Ascending aorta (tissue), 2 donors: ENCODE measurements around the gene LRRC70. TPM values are rescaled to one million over a fixed set of nuclear protein-coding genes. Genes with fewer than 3 reads are reported as not detected.

Source experiments
- DNase-seq, 2 donors: peaks; one replicate each; pipeline ENCODE4 v3.0.0-alpha.2; 2019; ENCODE audit warnings: low spot score in 2 of 2
- H3K27ac ChIP-seq, 2 donors: fragments of 200-600 bp; sonication (generic); one replicate each; pipeline ENCODE4 v1.5.1; 2016 to 2017; ENCODE audit warnings: mild to moderate bottlenecking in 1 of 2
- H3K27me3 ChIP-seq: fragments of 200-600 bp; sonication (generic); one replicate; pipeline ENCODE4 v1.5.1; 2017
- H3K36me3 ChIP-seq, 2 donors: fragments of 200-600 bp; sonication (generic); one replicate each; pipeline ENCODE4 v1.5.1; 2016
- H3K4me1 ChIP-seq, 2 donors: fragments of 200-600 bp; sonication (generic); one replicate each; pipeline ENCODE4 v1.5.1; 2016 to 2017; ENCODE audit warnings: mild to moderate bottlenecking in 1 of 2
- H3K4me3 ChIP-seq, 2 donors: fragments of 200-600 bp; sonication (generic); one replicate each; pipeline ENCODE4 v1.5.1; 2016 to 2017; ENCODE audit warnings: mild to moderate bottlenecking in 1 of 2
- H3K9me3 ChIP-seq, 2 donors: fragments of 200-600 bp; sonication (generic); one replicate each; pipeline ENCODE4 v1.5.1; 2016
- CTCF ChIP-seq, 3 experiments: fragments of 200-600 bp in 2 of 3; fragments of 450-650 bp in 1 of 3; sonication (generic) in 2 of 3; IDR thresholded peaks; one replicate each; pipeline ENCODE4 v1.5.1; 2016 to 2019; ENCODE audit warnings: antibody characterized with exemption in 3 of 3, mild to moderate bottlenecking in 1 of 3, moderate library complexity in 1 of 3
- intact Hi-C: fragments of 100-400 bp; cut with DNase I; formaldehyde crosslinking; loops from one replicate; pipeline ENCODE4 v1.15.1; 2023
- total RNA-seq: library from RNA; depleted of rRNA; stranded (reverse); fragments of >200 nt; gene quantifications from one replicate; pipeline ENCODE4 v1.1.0, GENCODE V29; 2016

LRRC70 gene
- total RNA-seq, 1 donor from 2014 or later = 11.8 TPM

GRCh38 chr5:62596096-62596495 lies 17.5 kb downstream of the LRRC70 start:
- Histone ChIP-seq H3K27me3 (no peaks in the 10 kb centered on the region), H3K36me3 (peaks cover 0 to 6% of the 10 kb centered on the region in 2 donors), H3K4me1 (no peaks in the 10 kb centered on the region), H3K27ac (no peak overlapping the region), H3K4me3 (no peak overlapping the region), H3K9me3 (no peaks in the 10 kb centered on the region)
- intact Hi-C loops = no loop called here
- no peak for TF ChIP-seq CTCF (IDR thresholded peaks at IDR 0.05)
- no peak for DNase-seq

- intact Hi-C loops = no loop called here
- Histone ChIP-seq H3K4me1 (no peaks in the 10 kb centered on the region), H3K27ac (no peak overlapping the region), H3K9me3 (no peaks in the 10 kb centered on the region), H3K36me3 (peaks cover 0 to under 1% of the 10 kb centered on the region in 2 donors), H3K27me3 (no peaks in the 10 kb centered on the region), H3K4me3 (no peak overlapping the region)
- TF ChIP-seq CTCF (IDR thresholded peaks at IDR 0.05) = no peak
- DNase-seq = no peak
Measured at GRCh38 chr5:62596691-62597090, 18.1 kb downstream of the LRRC70 start.

GRCh38 chr5:62597314-62597713 lies 18.7 kb downstream of the LRRC70 start:
- H3K27me3 ChIP-seq = no peaks in the 10 kb centered on the region
- DNase-seq = no peak
- TF ChIP-seq CTCF (IDR thresholded peaks at IDR 0.05) = no peak
- no peak overlapping the region for H3K27ac ChIP-seq
- no peaks in the 10 kb centered on the region for H3K9me3 ChIP-seq
- no peak overlapping the region for H3K4me3 ChIP-seq
- H3K36me3 ChIP-seq = no peaks in the 10 kb centered on the region
- no peaks in the 10 kb centered on the region for H3K4me1 ChIP-seq
- intact Hi-C loops = no loop called here

- intact Hi-C loops = no loop called here
- no peaks in the 10 kb centered on the region for H3K9me3 ChIP-seq
- DNase-seq = no peak
- no peak overlapping the region for H3K27ac ChIP-seq
- no peaks in the 10 kb centered on the region for H3K27me3 ChIP-seq
- H3K4me3 ChIP-seq = no peak overlapping the region
- no peak for TF ChIP-seq CTCF (IDR thresholded peaks at IDR 0.05)
- H3K36me3 ChIP-seq = no peaks in the 10 kb centered on the region
- no peaks in the 10 kb centered on the region for H3K4me1 ChIP-seq
Measured at GRCh38 chr5:62600560-62601252, 22.1 kb downstream of the LRRC70 start.

- Histone ChIP-seq H3K27me3 (no peaks in the 10 kb centered on the region), H3K4me1 (no peaks in the 10 kb centered on the region), H3K4me3 (no peak overlapping the region), H3K36me3 (no peaks in the 10 kb centered on the region), H3K9me3 (no peaks in the 10 kb centered on the region), H3K27ac (no peak overlapping the region)
- no peak for DNase-seq
- TF ChIP-seq CTCF (IDR thresholded peaks at IDR 0.05) = no peak
- intact Hi-C loops = no loop called here
Measured at GRCh38 chr5:62603934-62604333, 25.3 kb downstream of the LRRC70 start.

GRCh38 chr5:62605638-62606037 lies 27.0 kb downstream of the LRRC70 start:
- Histone ChIP-seq H3K4me3 (no peak overlapping the region), H3K27me3 (no peaks in the 10 kb centered on the region), H3K9me3 (no peaks in the 10 kb centered on the region), H3K27ac (no peak overlapping the region), H3K4me1 (no peaks in the 10 kb centered on the region), H3K36me3 (no peaks in the 10 kb centered on the region)
- intact Hi-C loops = no loop called here
- DNase-seq = no peak
- no peak for TF ChIP-seq CTCF (IDR thresholded peaks at IDR 0.05)
